ENCODE results near the gene IL34. TPM values are rescaled to one million over a fixed set of nuclear protein-coding genes. Genes with fewer than 3 reads are reported as not detected.

The IL34 gene
- polyA plus RNA-seq, 4 donors = 0.71 to 1.7 (median 0.97) TPM

- no peak for DNase-seq (ENCODE audit: low read depth in 4 of 4, low spot score in 3 of 4)
Observed at GRCh38 chr16:70675851-70676513, 29.6 kb downstream of the IL34 start.

DNA sequence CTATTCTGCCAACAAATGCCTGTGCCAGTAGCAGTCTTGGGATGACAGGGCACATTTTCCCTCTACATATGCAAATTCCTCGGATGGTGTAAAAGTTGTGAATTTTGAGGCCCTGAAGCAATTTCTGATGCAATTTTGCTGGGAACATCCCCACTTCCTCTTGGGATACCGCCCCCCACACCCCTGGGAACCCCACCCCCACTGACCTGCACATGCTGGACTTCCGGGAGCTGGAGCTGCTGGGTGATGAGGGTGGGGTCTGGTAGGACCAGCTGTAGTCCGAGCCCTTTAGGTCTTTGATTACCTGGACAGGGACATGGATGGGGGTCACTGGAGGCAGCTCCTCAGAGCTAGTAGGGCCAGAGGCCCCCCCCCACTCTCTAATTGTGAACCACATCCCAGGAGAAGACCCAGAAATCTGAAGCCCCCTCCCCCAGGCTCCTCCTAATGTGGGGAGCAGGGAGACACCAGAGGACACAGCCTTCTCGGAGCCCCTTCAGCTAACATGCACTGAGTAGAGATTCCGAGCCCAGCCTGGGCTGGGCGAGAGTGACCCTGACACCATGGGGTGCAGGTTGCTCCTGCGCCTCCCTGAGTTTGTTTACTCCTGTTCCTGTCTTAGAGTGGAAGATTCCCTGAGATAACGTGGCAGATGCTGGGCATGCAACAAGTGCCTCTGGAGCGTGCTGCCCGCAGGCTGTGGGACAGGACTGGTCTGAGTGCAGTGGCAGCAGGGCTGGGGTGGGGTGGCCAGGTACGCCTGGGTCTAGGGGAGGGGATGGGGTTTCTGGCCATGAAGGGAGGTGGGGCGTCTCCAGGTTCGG lies 30.5 kb downstream of the IL34 start:
- DNase-seq (ENCODE audit: low read depth in 4 of 4, low spot score in 3 of 4) = no peak

DNA sequence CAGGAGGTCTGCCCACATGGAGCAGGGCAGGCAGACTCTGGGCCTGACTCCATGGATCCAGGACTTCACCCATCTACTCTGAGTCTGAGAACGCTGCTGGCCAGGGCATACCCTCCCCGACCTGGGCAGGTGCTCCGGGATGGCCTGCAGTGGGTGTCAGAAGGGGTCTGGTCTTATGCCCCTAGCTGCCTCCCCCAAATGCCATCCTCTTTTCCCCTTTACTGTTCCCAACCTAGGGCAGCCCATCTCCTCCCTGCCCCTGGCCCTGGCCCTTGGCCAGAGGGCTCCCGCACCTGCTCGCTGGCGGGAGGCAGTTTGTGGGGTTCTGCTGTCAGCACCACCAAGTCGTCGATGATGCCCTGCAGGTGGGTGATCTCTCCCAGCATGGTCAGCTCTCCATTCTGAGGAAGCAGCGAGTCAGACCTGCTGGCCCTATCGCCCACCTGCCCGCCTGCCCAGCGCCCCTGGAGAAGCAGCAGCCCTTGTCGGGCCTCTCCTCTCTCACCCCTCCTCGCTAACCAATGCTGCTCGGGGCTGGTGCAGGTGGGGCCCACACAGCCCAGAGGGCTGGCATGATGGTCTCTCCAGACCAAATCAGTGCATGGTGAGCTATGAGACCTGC lies 31.3 kb downstream of the IL34 start:
- DNase-seq (ENCODE audit: low read depth in 4 of 4, low spot score in 3 of 4) = no peak

GRCh38 chr16:70678121-70678897 lies 31.9 kb downstream of the IL34 start:
- no peak for DNase-seq (ENCODE audit: low read depth in 4 of 4, low spot score in 3 of 4)

- no peak for DNase-seq (ENCODE audit: low read depth in 4 of 4, low spot score in 3 of 4)
Observed at GRCh38 chr16:70678898-70679670, 32.7 kb downstream of the IL34 start.

- no peak for DNase-seq (ENCODE audit: low read depth in 4 of 4, low spot score in 3 of 4)
Observed at GRCh38 chr16:70679671-70680494, 33.5 kb downstream of the IL34 start.

- DNase-seq (ENCODE audit: low read depth in 4 of 4, low spot score in 3 of 4) = no peak
Observed at GRCh38 chr16:70680495-70681381, 34.4 kb downstream of the IL34 start.

- DNase-seq (ENCODE audit: low read depth in 4 of 4, low spot score in 3 of 4) = no peak
Observed at GRCh38 chr16:70681382-70682238, 35.3 kb downstream of the IL34 start.

- DNase-seq (ENCODE audit: low read depth in 4 of 4, low spot score in 3 of 4) = no peak
Observed at GRCh38 chr16:70682239-70683145, 36.1 kb downstream of the IL34 start.

DNA sequence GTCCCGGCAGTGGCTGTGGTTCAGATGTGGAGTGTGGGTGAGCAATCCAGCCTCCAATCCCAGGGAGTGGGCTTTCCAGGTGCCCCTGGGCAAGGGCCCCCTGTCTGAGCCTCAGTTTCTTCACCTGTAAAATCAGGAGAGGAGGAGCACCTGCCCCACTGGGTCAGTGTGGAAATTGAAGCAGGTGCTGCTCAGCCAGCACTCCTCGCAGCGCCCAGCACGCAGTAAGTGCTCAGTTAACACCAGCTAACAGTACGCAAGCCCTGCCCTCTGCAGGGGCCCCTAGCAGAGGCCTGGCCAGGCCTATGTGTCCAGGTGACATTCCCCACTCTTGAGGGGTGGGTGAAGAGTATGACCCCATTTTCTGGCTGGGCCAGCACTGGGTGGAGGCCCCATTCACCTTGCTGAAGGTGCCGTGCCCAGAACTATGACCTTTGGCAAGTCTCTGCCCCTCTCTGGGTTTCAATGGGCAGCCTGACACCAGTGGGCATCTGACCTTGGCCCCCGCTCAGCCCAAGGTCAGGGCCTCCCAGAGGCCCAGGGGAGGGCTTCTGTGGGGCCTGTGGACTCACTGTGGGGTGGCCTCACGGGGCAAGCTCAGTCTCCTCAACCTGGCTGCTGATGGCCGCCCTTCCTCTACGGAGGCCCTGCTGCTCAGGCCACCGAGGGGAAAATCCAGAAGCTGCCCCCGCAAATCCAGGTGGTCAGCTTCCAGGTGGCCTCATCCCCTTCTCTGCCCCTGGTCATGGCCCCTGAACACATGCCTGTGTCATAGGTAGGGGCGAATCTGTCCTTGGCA lies 37.0 kb downstream of the IL34 start:
- DNase-seq (ENCODE audit: low read depth in 4 of 4, low spot score in 3 of 4) = no peak

GRCh38 chr16:70684146-70685060 lies 38.0 kb downstream of the IL34 start:
- DNase-seq (ENCODE audit: low read depth in 4 of 4, low spot score in 3 of 4) = no peak

GRCh38 chr16:70685061-70685937 lies 38.9 kb downstream of the IL34 start:
- DNase-seq (ENCODE audit: low read depth in 4 of 4, low spot score in 3 of 4) = no peak

GRCh38 chr16:70685938-70686375 lies 39.6 kb downstream of the IL34 start, which contains the start of gene MTSS2:
MTSS2 (minus strand) TSS chr16:70686053; CDS start chr16:70685791, 262 bp downstream.
- peak; percentile 71 to 81 (median 78) for DNase-seq (ENCODE audit: low read depth in 4 of 4, low spot score in 3 of 4)

All from right renal pelvis (tissue), 4 donors.